ENCODE data around the gene ANKRD13B. TPM values are rescaled to one million over a fixed set of nuclear protein-coding genes. Genes with fewer than 3 reads are reported as not detected.

The ANKRD13B gene
- total RNA-seq, 4 donors from 2014 or later, result 2.9 to 8.6 (median 5.6) TPM

Small RNA genes within 50 kb of the gene (small RNA-seq; reads per million reads assigned to genes)
- 0 reads per million in 4 donors for gene RNU6-920P

Other genes starting within 250 kb of the ANKRD13B start
- 10 to 100 TPM; 27.5 to 92.4 (median 43.6) TPM for gene TAOK1, start 202.8 kb upstream of the ANKRD13B start, total RNA-seq
- gene ABHD15, start 26.1 kb upstream of the ANKRD13B start, total RNA-seq, result 10 to 100 TPM; 18.7 to 38.0 (median 24.6) TPM
- 100 to 1,000 TPM in 1 of 4 donors, 10 to 100 TPM in 3; 47.8 to 144 (median 87.7) TPM for gene TP53I13, start 24.4 kb upstream of the ANKRD13B start, total RNA-seq
- 10 to 100 TPM; 39.2 to 71.8 (median 41.3) TPM for gene GIT1, start 3.5 kb upstream of the ANKRD13B start, total RNA-seq
- gene CORO6, start 29.8 kb downstream of the ANKRD13B start, total RNA-seq, result 10 to 100 TPM; 12.2 to 37.4 (median 13.9) TPM

Data from transverse colon (tissue), 4 donors.